ENCODE measurements around the gene RPS6KB2.

DNA sequence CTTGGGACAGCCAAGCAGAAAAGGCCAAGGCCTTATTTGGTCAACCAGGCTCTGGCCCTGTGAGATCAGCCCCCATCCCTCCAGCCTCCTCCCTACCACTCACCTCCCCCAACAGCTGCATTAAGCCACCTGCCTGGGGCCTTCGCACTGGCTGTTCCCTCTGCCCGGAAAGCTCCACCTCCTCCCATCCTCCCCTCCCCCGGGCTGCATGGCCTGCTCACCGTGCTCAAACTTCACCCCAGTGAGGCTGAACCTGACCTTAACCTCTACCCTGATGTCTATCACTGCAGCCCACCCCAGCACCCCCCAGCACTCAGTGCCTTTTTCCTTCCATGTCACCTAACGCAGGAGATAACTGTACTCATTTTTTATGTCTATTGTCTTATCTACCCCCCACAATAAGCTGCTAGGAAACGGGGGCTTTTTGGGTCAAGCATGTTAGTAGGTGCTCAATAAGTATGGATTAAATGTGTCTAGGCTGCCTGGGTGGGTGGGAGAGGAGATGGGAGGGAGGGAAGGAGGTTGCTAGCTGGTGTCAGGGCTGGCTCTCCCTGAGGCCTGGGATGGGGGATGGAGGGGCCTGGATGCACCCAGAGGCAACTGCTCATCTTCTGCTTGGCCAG is 8.3 kb downstream of the RPS6KB2 start:
- TF ChIP-seq, protein P1, sequence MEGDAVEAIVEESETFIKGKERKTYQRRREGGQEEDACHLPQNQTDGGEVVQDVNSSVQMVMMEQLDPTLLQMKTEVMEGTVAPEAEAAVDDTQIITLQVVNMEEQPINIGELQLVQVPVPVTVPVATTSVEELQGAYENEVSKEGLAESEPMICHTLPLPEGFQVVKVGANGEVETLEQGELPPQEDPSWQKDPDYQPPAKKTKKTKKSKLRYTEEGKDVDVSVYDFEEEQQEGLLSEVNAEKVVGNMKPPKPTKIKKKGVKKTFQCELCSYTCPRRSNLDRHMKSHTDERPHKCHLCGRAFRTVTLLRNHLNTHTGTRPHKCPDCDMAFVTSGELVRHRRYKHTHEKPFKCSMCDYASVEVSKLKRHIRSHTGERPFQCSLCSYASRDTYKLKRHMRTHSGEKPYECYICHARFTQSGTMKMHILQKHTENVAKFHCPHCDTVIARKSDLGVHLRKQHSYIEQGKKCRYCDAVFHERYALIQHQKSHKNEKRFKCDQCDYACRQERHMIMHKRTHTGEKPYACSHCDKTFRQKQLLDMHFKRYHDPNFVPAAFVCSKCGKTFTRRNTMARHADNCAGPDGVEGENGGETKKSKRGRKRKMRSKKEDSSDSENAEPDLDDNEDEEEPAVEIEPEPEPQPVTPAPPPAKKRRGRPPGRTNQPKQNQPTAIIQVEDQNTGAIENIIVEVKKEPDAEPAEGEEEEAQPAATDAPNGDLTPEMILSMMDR (IDR thresholded peaks at IDR 0.05) = no peak
- TF ChIP-seq EZH2 (IDR thresholded peaks at IDR 0.05; ENCODE audit: borderline replicate concordance, insufficient read depth, low read depth, low read length, poor library complexity, severe bottlenecking) = no peak
